ENCODE data around the gene ALG6. TPM values are rescaled to one million over a fixed set of nuclear protein-coding genes. Genes with fewer than 3 reads are reported as not detected.
"Not testable (repeated sequence)": the region's sequence is repeated elsewhere in the genome, so short reads cannot be mapped to it uniquely, and the experiment has no call there.

ALG6 gene
- total RNA-seq, 1 donor from 2014 or later, result 32.7 TPM

DNA sequence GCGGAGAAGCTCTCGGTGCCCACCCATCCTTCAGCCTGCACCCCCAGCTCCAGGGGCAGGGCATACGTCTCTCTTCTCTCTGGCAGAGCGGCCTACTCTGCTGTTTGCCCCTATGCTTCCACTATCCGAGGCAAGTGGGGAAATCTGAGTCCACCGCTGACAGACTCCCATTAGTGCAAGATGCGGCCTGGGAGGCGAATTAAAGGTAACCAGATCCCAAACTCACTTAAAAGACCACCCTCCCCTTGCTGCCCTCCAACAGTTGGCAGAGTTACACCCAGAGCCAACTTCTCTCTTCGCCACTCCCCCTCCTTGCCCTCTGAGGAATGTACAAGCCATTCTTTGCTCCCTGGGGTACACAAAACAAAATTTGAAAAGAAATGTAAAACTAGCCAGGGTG, 38.6 kb upstream of the ALG6 start:
- DNase-seq, result no peak

DNA sequence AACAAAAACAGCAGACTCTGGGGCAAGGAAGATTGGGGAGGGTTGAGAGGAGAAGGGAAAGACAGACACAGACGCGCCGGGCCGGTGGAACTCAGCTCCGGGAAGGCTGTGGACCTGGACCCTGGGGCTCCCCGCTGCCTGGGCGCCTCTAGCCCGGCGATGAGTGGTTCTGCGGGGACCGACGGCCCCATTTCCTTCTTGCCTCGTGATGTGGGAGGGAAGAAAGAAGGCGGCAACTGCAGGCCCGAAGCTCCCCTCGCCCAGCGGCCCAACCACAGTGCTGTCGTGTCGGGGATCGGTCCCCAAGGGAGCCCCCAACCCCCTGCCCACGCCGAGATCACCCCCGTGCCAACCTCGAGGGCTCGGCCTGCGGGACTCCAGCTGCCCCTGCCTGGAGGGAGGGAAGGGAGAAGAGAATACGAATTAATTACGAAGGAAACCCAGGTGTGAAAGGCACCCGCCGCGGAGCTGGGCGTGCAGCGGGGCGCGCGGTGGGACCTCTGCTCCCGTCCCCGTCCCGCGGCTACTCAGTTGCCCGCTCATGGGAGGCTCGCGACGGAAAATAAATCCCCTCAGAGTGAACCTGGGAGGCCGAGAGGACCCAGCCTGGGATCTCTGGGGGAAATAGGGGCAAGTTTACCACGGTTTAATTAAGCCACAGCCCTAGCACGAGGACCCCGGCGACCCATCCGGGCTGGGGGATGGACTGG, 37.7 kb upstream of the ALG6 start:
- DNase-seq, result no peak

DNA sequence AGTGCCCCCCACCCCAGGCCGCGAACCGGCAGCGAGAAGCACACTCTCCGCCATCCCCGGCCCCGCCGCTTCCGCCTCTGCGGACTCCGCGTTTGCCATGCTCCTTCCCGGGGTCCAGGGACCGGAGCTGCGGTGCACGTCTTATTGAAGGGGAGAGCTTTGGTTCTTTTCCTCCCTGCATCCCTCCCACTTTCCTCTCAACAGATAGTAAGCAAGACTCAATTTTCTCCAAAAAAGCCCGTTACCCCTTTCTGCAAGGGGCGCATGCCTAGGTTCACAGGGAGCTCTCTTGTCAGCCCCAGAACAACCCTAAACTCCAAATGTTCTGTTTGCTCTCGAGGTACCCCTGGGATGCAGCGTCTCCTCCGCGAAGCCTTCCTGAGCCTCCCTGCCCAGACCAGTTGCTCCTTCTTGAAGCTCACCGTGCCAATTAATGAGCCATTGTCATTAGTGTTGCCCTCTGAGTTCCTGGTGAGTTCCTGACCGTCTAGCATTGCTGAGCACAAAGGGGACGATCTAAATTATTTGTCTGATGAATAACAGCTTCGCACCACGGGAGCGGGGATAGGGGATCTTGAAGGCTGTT, 37.0 kb upstream of the ALG6 start:
- DNase-seq, result no peak

DNA sequence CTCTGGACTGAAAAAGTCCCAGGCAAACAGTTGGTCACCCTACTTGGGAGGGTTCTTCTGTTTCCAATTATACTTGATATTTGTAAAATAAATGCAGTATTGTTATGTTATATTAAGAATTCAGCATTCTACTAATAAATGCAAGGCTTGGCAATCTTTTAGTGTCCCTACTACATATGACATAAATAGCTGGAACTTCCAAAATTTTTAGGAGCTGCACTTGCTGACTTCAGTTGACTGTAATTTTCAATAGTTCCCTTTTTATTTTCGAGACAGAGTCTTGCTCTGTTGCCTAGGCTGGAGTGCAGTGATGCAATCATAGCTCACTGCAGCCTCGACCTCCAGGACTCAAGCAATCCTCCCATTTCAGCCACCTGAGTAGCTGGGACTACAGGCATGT, 25.0 kb upstream of the ALG6 start:
- no peak for DNase-seq

DNA sequence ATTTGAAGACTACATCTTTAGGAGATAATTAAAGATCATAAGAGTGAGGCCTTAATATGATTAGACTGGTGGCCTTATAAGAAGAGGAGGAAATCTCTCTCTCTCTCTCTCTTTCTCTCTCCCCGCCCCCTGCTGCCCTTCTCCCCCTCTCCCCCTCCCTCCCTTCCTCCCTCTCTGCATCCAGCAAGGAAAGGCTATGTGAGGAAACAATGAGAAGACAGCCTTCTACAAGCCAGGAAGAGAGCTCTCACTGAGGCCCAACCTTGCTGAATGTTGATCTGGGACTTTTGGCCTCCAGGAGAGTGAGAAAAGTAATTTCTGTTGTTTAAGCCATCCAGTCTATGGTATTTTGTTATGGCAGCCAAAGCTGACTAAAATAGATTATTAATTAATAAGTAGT, 23.5 kb upstream of the ALG6 start:
- DNase-seq, result no peak

DNA sequence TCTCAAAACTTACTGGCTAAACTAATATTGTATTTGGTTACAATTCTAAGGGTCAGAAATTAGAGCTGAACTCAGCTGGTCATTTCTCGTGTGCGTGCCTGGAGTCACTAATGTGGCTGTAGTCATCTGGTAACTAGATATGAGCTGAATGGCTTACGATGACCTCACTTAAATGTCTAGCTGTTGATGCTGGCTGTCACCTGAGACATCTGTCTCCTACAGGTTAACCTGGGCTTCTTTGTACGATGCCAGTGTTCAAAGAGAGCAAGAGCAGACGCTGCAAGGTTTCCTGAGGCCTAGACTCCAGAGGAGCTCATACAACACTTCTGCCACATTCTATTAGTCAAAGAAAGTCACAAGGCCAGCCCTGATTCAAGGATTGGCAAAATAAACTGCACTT, 17.1 kb upstream of the ALG6 start:
- no peak for DNase-seq

DNA sequence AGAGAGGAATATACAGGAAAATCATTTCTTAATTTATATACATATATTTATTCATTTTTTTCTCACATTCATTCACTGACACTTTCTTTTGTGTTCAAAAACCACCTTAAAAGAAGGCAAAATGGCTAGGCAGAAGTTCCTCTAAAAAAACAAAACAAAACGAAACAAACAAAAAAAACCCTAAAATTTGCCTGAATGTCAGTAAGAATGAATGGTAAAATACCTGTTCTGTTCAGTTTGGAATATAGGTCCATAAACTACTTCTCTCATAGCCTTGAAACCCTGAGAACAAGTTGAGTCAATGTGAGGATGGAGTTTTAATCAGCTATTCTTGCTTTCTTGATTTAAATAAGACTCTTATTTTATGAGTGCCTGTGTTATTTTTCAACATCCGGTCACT, 14.7 kb upstream of the ALG6 start:
- no peak for DNase-seq

DNA sequence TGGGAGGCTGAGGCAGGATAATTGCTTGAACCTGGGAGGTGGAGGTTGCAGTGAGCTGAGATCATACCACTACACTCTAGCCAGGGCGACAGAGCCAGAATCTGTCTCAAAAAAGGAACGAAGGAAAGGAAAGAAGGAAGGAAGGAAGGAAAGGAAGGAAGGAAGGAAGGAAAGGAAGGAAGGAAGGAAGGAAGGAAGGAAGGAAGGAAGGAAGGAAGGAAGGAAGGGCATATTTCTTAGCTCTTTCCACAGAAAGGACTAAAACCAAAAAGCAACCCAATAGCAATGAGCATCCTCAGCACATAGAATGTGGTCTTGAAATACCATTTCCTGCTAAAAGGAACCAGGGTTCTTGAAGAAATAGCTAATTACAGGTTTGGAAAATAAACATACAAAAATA, 11.2 kb upstream of the ALG6 start:
- DNase-seq, result not testable (repeated sequence)

DNA sequence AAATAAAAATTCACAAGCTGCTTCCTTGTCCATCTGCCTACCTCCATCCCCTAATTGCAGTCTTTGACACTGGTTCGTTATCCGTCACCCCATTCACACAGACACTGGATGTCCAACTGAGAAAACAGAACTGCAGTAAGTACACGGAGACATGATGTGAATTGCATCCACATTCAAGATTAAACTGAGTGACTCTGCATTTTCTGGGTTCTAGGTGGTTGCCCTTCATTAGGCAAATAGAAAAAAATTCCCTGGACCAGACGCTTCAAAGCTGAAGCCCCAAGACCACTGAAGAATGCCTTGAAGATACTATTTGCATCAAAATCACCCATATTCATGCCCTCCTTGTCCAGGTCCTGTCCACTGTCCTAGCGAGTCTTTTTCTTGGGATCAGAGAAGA, 7.9 kb upstream of the ALG6 start:
- no peak for DNase-seq

DNA sequence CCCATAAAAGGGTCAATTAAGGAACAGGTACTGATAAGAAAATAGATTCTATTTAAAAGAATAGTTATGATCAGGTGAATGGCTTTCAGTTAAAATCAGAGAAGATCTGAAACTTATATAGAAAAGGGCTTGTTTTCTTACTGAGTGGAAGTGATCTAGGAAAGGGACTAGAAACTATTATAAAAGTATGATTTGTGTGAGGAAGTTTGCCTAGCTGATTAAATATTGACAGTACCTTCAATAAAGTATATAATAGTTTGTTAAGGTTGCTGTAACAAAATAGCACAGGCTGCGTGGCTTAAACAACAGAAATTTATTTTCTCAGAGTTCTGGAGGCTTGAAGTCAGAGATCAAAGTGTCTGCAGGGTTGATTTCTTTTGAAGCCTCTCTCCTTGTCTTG, 5.4 kb upstream of the ALG6 start:
- DNase-seq, result no peak

DNA sequence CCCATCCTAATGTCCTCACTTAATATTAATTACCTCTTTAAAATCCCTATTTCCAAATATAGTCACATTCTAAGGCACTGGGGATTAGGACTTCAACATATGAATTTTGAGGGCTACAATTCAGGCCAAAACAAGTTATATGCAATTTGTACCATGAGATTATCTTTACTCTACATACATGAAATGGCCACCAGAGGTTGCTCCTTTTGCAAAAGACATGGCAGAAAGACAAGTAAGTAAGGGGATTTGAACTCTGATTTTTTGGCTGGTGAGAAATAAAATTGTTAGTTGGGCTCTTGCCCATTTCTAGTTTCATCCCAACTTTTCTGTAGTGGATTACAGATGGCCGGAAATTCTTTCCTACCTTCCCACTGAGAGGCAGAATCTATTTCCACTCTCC, 4.8 kb upstream of the ALG6 start:
- DNase-seq, result no peak

DNA sequence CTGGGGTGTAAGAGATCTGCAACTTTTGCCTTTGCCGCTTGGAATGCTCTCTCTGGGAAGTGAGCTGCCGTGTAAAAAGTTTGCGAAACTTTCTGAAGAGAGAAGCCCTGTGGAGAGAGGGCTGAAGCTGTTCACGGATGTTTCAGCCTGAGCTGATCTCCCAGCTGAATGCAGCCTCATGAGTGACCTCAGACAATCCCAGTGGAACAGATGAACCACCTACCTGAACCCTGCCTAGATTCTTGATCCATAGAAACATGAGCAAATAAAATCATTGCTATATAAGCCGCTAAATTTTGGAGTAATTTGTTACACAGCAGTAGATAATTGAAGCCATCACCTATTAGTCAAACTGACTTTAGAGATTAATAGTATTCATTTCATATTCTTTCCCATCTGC, 4.4 kb upstream of the ALG6 start:
- DNase-seq, result no peak

DNA sequence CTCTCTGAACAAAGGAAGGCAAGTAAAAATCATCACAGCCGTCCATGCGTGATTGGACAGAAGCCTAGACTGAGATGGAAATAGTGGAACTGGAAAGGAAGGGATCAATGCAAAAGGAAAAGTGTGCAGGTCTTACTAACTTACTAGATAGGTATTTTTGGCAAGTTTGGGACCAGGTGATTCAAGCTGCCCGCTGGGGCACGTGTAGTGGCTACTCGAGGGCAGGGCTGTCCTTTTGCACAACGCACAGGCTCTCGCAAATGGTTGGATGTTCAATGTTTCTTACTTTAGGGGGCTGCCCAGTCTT, 566 bp upstream of the ALG6 start:
- DNase-seq, result no peak

DNA sequence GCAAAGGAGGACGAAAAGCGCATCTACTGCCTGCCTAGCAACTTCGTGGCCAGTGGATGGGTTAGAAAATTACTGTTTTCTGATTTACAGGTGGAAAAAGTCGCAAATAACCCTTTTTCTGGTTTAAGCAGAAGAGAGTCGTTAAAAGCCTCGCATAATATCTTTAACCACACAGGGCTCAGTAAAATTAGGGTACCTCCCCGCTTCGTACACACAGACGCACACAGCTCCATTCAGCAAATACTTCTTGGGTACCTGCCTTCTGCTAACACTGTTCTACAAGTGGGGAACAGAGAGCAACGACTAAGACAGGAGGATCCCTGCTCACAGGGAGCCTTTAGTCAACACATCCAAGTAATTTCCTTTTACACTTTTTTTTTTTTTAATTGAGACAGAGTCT, 704 bp downstream of the ALG6 start:
- DNase-seq, result no peak

DNA sequence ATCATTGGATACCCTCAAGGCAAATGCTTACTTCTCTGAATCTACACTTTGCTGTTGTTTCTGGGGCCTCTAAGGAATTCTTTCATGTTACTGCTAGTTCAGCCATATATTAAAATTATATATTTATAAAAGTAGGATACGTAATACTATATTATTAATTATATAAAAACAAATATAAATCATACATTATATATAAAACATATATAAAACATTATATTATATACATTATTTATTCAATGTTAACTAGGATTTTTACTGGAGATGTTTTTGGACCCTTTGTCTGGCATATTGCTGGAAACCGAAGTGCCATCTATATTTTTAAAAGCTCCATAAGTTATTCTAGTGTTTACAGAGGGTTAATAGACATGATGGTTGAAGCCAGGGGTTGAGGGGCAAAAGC, 12.2 kb downstream of the ALG6 start:
- no peak for DNase-seq

DNA sequence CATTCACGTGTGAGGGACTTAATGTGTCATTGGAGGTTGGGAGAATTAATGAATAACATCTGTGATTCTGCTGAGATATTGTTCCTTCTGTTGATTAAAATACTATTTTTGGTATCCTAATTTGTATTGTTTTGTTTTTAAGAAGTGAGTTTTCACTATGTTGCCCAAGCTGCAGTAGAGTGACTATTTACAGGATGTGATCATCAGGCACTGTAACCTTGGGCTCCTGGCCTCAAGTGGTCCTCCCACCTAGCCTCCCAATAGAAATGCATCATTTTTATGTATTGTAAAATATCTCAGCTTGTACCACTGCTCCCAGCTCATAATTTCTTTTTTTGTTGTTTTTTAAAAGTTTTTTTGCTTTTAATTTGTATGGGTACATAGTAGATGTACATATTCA, 14.3 kb downstream of the ALG6 start:
- no peak for DNase-seq

DNA sequence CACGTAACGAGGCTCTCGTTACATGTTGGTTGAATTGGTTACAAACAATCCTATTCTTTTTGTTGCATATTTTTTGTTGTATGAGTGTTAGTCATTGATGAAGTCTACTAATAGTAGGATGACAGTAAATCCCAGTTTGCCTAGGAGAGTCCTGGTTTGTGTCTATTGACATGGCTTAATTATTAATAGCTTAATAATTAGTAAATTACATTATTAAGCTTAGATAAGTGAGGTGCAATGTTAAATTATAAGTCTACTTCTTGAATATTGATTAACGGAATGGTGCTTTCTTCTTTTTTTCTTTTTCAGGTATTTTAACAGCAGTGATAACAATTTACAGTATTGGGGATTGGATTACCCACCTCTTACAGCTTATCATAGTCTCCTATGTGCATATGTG, 34.5 kb downstream of the ALG6 start:
- no peak for DNase-seq

DNA sequence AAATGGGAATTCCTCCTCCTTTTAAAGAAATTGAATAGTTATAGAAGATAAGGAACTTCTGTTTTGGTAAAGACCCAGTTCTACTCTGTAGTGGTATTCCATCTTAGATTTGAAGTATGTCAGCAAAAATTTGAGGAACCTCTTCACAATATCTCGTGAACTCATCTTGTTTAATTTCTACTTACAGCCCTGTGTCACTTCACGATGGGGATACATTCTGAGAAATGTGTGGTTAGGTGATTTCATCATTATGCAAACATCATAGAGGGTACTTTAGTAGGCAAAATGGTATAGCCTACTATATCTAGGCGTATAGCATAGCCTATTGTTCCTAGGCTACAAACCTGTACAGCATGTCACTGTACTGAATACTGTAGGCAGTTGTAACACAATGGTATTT, 36.0 kb downstream of the ALG6 start:
- DNase-seq, result no peak

DNA sequence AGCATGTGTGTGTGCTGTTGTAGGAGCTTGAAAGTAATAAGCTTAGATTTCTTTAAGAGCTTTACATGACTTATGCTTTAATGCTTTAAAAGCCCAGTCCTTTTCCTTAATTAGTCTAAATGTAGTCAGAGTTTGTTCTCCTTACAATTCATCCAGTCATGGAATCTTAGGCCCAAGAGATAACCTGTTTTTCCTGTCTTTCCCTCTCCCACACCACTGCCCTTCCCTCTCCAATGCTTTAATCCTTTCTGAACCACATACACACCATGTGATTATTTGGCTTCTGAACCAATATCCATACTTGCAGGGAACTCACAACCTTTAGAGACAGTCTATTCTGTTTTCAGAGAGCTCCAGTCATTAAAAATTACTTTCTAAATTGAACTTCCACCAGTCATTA, 37.6 kb downstream of the ALG6 start:
- DNase-seq, result no peak

DNA sequence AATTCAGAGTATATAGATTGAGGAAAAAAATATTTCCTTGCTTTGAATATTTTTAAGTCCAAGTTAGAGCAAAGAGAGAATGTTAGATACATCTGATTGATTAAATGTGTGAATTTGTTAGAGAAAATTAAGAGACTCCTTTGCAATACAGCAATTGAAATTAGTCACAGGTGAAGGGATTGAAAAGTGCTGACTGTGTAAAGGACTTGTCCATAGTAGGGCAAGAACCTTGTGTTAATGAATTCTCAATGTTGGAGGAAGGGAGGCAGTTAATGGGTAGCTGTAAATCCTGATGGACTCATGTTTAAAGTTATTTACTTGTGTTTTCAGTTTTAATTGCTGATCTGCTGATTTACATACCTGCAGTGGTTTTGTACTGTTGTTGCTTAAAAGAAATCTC, 38.6 kb downstream of the ALG6 start:
- no peak for DNase-seq

DNA sequence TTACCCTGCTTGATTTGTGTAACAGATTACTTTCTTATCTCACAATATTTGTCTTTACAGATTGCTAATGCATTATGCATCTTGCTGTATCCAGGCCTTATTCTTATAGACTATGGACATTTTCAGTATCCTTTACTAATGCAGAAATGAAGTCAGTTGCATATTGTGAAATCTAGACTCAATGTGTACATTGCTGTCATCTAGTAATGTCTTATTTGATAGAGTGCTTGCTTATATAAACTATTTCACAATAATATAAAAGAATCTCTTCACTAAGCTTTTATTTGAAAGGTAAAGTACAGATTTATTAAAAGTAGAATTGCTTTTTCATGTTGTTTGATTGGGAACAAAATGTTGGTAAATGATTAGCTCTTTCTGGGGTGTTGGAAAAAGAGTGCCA, 39.6 kb downstream of the ALG6 start:
- no peak for DNase-seq

DNA sequence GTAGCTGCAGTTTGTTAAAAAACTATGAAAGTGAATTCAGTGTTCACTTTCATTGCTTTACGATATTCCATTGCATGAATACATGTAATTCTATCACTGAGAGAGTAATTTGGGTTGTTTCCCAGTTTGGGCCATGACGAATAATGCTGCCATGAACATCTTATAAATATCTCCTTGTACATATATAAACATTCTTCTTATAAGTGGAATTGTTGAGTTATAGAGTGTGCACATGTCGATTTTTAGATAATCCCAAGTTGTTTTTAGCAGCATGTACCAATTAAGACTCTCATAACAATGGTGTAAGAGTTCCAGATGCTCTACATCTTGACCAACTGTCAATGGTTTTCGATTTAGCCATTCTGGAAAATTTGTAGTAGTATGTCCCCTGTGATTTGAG, 40.9 kb downstream of the ALG6 start:
- DNase-seq, result peak; percentile 50

DNA sequence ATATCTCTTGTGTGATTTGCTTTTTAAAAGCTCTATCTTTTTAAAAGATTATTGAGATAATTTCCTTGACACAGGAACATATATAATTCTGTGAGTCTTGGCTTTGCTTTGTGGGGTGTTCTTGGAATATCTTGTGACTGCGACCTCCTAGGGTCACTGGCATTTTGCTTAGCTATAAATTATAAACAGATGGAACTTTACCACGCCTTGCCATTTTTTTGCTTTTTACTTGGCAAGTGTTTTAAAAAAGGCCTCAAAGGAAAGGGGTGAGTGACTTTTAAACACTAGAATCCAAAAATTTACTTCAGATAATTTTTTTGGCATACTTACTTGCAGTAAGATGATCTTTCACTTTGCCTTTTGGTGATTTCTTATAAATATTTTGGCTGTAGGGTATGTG, 43.6 kb downstream of the ALG6 start:
- peak; percentile 37 for DNase-seq

DNA sequence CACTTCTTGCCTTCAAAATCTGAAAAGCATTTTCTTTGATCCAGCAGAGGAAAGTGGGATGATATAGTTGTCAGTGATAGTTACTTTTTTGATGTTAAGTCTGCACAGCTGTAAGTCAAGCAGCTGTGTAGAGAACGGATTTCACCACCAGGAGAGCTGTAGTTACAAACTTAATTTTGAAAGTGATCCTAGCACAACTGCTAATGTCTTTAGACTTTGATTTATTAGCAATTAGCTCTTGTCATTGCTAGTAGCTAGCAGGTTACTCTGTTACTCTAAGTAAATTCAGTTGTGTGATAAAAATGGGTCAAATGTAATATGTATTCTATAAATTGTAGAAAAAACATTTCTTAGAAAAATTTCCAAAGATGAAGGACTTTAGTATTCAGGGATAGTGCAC, 46.0 kb downstream of the ALG6 start:
- DNase-seq, result no peak

Data from skin of body (tissue), 2 donors.